GM21423 (cell line): ENCODE measurements around the gene KRTAP5-2.

Experiments used
- ATAC-seq: cut with Tn5 transposase; IDR thresholded peaks from one replicate; pipeline ENCODE4 v1.9.1; 2021; ENCODE audit warnings: mild to moderate bottlenecking, moderate library complexity; ENCODE audit not compliant: unreplicated experiment

The KRTAP5-2 gene

DNA sequence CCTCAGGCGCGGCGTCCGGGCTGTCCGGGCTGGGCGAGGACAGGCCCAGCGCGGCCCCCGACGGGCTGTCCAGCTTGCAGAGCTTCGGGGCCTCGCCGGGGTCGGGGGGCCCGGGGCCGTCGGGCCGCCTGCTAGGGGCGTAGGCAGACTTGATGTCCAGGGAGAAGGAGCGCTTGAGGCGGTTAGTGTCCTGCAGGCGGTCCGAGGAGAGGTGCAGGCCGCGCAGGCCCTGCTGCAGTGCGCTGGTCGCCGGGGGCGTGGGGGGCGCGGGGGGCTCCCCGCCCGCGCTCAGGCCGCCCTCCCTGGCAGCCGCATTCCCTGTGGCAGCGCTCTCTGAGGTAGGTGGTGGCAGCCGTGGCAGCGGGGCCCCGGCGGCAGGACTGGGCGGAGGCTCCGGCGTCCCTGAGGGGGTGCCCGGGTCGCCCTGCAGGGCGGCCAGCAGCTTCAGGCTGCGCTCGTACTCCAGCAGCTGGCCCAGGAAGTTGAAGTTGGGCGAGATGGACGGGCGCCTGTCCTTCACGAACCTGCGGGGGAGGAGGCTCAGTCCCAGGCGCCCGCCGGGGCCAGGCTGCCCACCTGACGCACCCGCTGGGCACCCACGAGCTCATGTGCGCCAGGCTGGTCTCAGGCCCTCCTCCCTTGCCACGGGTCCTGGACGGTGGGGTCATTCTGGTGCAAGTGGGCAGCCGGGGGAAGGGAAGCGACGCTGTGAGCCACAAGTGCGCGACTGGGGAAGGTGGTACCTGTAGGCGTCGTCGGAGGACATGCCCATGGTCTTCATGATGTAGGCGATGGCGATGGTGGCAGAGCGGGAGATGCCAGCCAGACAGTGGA lies 40.8 kb downstream of the KRTAP5-2 start:
- ATAC-seq, result no peak

DNA sequence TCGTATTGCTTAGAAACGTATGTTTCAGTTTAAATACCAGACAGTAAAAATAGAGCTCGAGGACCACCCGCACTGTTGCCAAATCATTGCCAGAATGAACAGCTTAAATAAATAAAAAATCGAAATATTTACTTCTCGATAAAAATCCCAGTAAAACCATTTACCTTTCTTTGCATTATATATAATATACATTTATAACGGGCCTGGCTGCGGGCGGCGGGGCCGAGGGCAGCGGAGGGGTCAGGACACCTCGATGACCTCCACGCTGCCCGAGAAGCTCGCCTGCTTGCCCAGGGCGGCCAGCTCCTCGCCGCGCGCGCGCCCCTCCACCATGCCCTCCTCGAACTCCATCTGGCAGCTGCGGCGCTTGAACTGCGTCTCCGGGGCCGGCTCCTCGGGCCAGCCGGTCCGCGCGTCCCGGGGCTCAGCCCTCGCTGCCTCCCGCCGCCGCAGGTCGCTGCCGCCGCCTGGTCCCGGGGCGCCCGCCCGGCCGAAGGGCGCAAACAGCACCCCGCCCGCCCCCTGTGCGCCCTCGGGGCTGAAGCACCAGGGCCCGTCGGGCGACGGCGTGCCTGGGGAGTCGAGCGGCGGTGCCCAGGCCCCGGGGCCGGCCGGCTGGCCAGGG lies 41.7 kb downstream of the KRTAP5-2 start:
- no peak for ATAC-seq

DNA sequence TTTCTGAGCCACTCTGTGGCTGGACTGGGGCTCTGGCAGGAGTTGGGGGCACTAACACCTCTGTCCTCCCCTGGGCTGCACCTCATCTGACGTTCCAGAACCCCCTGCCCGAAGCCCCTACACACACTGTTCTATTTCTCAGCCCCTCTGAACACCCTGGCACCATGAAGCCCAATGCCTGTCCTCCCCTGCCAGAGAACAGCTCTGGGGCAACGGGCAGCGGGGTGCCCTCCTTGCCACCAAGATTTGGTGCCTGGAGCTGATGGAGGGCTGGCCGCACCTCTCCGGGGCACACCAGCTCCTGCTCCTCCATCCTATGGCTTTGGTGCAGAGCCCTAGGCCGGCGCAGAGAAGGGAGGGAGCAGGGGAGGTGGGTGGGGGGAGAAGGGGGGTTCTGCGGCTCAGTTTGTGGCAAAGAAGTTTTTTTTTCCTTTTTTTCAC lies 42.4 kb downstream of the KRTAP5-2 start:
- no peak for ATAC-seq

DNA sequence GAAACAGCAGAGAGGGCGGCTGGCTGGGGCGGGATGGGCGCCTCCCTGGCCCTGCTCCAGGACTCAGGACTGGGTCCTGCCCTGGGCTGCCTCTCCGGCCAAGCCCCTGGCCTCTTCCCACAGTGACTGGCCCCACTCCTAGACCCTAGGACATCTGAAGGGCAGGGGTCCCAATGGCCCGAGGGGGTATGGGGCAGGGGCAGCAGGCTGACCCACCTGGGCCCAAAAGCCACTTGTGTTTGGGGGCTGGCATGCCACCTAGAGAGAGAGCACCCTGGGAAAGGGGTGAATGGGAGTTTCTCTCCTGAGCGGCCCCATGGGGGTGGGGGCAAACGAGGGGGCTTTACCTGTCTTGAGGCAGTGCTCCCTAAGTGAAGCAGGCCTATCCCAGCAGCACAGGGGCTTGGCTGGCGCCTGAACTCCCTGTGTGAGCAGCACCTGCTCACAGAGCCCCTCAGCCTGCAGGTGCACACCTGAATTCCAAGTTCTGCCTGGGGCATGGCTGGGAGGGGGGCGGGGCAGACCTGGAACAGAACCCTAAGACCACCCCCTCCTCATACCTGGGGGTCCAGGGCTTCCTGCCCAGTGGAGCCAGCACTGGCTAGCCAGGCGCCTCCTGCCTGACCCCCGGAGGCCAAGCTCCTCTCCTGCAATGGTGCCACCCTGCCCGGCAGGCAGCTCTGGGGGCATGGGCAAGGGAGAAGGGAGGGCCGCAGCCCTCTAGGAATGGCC lies 42.9 kb downstream of the KRTAP5-2 start:
- no peak for ATAC-seq

DNA sequence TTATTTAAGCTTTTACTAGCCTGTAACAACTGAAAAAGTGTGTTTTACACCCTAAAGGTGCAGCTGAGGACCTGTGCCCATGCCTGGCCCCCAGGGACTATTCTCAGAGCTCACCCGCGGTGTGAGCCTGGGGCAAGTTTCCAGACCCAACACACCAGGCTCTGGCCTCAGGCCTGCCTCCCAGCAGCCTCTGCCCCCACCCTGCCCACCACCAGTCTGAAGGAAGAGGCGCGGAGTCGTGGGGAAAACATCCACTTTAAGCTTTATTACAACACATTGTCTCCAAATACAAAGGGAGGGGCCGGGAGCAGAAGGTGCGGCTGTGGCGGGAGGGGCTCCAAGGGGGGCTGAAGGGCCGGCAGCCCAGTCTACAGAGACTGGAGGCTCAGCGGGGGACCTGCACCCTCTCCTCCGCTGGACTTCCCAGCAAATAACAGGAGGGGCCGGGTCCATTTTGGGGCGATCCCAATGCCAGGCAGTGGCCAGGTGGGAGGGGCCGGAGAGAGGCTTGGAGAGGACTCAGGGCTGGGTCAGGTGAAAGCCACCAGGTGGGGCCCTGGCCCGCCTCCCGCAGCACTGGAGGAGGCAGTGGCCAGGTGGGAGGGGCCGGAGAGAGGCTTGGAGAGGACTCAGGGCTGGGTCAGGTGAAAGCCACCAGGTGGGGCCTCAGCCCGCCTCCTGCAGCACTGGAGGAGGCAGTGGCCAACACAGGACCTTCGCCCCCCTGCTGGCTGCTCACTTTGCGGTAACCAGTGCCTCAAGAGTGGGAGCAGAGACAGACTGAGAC lies 44.1 kb downstream of the KRTAP5-2 start:
- no peak for ATAC-seq

DNA sequence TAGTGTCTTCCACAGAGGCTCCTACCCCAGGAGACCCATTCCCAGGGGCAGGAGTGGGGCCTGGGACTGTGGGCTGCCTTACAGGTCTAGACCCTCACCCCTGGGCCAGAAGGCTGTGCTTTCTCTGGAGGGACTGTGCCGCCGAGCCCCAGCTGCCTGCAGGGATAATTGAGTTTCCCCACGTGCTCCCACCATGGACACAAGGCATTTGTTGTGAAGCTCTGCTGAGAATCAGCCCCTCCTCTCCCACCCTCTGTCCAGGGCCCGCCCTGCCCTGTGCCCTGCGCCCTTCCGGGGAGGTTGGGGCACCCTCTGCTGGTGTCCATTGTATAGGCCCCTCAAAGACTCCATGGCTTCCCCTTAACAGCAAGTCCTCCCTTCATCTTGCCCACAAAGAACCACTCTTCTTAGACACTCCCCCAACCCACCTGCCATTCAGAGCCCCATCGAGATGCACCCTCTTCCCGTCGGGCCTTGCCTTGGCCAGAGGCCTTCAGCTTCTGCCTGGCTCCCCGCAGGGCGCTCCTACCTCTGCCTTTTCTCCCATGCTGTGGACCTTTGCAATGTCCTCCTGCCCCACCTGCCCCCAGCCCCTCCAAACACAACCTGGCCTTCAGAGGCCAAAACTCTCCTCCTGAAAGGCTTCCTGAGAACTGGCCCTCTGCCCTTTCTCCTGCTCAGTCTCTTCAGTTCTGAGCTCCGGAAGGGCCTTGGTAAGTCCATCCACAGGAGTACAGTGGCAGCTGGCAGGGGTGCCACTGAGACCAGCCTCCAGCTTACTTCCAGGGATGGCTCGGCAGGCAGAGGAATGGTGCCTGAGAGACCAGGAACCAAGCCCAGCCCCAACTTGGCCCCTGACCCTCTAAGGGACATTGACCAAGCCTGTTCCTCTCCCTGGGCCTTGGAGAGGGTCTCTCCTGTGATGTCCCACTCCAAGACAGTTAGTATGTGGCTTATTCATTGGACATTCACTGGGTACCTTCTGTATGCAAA lies 48.5 kb downstream of the KRTAP5-2 start:
- ATAC-seq, result no peak

DNA sequence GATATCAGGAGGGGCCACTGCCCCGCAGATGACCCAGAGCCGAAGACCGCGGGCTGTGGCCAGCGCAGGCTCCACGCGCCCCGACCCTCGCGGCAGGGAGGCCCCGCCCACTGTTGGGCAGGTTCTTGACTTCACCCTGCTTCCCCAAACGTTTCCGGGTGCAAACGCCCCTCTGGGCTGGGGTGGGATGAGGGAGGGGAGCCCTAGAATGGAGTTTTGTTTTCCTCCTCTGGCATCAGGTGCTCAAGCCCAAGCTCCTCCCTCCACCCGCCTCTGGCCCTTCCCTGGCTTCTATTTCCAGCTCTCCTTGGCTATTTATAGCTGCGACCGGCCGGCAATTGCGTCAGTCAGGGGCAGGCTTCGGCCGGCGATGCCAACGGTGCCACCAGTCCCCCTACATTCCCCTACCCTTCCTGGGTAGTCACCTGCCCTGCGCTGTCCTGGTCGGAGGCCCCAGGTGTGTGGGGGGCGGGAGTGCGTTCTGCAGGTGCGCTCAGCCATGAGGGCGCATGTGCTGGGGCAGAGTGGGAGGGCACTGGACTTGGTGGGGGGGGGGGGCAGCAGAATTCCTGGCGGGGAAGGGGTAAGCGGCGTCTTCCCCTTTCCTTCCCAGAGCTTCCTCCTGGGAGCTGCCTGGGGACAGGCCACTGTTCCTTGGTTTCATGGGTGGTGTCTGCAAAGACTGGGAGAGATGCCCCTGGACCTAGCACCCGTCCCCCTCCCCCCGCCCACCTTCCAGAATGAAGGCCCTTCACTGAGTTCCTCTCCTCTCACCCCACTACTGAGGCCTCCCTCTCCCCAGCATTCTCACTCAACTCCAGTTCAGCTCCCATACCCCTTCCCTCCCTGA lies 49.6 kb downstream of the KRTAP5-2 start:
- ATAC-seq, result no peak

DNA sequence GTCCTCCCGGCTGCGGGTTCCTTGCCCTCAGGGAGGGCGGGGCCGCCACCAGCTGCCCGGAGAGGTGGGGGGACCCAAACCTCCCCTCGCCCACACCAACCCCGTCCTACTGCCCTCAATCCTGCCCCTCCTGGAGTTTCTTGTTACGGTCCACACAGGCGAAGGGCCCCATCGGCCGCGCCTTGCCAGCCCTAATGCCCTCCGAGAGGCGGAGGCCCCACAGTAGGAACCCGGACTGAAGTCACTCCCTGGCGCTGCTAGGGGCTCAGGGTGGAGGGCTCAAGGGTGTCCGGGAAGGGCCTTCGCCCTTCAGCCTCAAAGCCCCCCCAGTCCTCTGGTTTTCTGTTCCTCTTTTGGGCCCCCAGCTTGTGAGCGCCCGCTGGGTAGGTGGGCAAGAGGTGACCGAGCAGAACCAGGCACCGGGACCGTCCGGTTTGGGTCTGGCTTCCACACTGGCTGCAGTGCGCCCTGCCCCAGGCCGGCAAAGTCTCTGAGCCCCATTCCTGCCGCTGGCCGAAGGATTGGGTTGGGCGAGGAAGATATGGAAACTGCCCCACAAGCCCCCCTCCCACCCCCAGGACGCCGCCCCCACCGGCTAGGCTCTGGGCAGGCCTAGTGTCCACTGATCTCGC lies 50.5 kb downstream of the KRTAP5-2 start:
- no peak for ATAC-seq
